ENCODE data around the gene ATP6V0B.

Gene ATP6V0B

DNA sequence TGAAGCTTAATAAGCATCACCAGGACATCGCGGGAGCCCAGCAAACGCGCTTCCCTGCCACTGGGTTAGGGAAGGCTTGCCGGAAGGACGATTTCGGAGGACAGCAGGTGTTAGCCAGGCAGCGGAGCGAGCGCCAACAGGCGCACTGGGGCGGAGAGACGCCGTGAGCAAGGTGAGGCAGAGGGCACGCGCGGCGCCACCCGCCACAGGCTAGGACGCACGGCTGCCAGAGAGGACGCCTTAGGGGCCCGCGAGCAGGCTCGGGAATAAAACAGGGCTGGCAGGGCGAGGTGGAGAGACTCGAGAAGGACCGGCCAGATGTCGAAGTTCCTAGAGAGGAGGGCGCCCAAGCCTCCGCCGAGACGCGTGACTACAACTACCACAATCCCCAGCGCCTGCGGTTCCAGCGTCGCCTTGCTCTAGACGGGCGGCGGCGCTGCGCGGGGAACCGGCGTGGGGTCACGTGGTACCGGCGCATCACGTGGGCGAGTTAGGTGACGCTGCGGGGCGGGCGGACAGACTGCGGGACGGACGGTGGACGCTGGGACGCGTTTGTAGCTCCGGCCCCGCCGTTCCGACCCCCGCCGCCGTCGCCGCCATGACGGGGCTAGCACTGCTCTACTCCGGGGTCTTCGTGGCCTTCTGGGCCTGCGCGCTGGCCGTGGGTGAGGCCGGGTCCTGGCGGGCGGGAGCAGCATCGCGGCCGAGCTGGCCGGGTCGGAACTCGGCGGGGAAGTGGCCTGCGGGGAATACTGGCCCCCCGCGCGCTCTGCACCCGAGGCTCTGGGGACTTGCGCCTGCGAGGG lies at the start of gene ATP6V0B:
Gene ATP6V0B (plus strand): TSS at position 518 of the 806 bp plus-strand sequence. CDS start 81 bp downstream, at position 599.
- peak; percentile 75 for DNase-seq (ENCODE audit: low read depth, low spot score)

DNA sequence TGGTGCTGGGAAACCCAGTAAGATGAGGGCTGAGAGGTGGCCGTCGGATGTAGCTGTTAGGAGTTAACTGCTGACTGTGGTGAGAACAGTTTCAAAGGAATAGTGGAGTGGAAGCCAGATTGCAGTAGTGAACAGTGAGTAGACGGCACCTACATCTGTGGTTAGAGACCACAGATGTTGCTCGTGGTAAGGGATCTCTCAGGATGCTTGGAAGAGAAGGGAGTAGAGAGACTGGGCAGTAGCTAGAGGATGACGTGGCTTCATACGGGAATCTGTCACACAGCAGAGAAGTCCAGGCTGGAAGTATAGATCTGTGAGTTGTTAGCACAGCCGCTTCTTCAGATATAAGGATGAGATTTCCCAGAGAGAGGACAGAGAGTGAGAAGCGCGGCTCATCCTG lies 48.9 kb upstream of the ATP6V0B start:
- DNase-seq (ENCODE audit: low read depth, low spot score) = no peak

DNA sequence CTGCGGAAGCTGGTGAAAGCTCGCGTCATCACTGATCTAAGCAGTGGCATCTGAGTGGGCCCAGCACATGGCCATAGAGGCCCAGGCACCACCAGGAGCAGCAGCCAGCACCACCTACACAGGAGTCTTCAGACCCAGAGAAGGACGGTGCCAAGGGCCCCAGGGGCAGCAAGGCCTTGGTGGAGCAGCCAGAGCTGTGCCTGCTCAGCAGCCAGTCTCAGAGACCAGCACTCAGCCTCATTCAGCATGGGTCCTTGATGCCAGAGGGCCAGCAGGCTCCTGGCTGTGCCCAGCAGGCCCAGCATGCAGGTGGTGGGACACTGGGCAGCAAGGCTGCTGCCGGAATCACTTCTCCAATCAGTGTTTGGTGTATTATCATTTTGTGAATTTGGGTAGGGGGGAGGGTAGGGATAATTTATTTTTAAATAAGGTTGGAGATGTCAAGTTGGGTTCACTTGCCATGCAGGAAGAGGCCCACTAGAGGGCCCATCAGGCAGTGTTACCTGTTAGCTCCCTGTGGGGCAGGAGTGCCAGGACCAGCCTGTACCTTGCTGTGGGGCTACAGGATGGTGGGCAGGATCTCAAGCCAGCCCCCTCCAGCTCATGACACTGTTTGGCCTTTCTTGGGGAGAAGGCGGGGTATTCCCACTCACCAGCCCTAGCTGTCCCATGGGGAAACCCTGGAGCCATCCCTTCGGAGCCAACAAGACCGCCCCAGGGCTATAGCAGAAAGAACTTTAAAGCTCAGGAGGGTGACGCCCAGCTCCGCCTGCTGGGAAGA lies 44.4 kb upstream of the ATP6V0B start:
- no peak for DNase-seq (ENCODE audit: low read depth, low spot score)

DNA sequence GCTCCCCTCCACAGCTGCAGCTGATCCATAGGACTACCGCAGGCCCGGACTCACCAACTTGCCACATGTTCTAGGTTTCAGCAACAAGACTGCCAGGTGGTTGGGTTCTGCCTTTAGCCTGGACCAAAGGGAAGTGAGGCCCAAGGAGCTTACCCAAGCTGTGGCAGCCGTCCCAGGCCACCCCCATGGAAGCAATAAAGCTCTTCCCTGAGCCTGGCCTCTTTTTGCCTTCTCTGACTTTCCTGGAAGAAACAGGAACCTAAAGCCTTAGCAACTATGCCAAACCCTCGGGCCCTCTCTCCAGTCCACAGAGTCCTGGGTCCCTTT lies 43.8 kb upstream of the ATP6V0B start:
- no peak for DNase-seq (ENCODE audit: low read depth, low spot score)

DNA sequence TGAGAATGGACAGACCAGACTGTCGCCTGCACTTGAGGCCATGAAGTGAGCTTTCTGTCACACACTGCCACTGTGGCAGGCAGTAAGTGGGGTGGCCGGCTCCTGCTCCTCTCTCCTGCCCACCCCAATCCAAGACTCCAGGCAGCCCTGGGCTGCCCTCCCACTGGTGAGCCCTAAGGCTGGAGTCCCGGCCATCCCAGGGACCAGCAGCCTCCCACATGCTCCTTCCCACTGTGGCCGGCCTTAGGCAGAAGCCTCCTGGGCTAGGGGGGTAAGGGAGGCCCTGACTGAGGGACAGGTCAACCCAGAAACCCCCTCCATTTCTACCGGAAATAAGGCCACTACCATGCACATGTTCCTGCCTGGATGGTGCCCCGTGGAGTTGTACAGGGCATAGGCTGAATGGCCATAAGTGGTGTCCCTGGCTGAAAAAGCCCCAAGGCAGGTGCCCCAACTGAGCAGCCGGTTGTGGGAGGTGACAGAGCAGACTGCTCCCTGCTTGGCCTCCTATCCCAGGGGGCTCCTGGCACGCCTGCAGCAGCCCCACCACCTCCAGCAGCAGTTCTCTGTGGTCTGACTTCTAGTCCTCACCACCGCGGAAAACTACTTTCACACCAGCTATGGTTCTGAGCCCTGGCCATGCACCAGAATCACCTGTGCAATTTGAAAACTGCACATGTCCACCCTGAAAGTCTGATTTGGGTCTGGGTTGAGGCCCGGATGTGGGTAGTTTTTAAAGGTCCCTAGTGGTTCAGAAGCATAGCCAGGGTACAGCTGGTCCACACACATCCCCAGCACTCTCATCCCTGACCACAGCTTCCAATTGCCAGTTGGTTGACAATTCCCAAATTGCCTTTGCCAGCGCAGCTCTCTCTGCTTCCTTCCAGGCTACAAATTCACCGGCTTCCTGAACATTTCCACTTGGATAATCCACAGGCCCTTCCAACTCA lies 42.8 kb upstream of the ATP6V0B start:
- no peak for DNase-seq (ENCODE audit: low read depth, low spot score)

DNA sequence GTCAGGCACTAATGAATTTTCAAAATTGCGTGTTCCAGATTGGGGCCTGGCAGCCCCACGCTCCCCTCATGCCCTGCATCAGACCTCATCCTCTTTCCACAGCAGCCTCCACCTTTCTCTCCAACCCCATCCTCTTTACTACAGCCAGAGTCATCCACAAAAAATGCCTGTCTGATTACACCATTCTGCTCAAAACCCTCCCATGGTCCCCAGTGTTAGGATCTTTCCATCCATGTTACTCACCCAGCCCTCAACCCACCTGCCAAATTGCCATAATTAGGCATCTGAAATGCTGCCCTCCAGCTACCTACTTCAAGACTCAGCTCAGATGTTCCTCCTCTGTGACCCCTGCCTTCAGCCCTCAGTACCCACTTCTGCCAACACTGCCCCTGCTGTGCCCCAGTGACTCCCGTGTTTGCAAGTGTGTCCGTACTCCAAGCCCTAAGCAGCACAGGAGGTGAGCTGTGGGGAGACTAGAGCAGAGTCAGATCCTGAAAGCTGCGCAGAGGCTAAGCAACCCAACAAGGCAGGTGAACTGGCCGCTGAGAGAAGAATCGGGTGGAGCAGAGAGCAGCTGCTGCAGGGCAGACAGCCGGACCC lies 41.9 kb upstream of the ATP6V0B start:
- no peak for DNase-seq (ENCODE audit: low read depth, low spot score)

DNA sequence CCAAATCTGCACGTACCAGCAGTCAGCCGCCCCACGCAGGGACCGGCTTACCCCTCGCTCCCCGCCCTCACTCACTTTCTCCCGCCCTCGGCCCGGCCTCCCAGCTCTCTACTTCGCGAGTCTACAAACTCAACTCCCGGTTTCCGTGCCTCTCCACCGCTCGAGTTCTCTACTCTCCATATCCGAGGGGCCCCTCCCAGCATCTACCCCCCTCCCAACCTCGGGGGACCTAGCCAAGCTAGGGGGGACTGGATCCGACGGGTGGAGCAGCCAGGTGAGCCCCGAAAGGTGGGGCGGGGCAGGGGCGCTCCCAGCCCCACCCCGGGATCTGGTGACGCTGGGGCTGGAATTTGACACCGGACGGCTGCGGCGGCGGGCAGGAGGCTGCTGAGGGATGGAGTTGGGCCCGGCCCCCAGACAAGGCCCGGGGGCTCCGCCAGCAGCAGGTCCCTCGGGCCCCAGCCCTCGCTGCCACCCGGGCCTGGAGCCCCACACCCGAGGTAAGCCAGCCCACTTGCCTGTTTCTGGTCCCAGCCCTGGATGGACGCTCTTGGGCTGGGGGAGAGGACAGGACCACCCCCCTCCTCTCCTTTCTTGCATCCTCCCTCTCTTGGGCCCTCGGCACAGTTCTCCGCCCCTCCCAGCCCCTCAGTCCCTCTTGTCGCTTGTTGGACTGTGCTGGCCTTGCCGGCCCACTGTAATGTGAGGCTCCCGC lies 41.2 kb upstream of the ATP6V0B start, which contains the start of gene ARTN:
Gene ARTN (plus strand): TSS at position 416 of the 715 bp plus-strand sequence. CDS start 1,856 bp downstream, outside the sequence.
- DNase-seq (ENCODE audit: low read depth, low spot score) = no peak

DNA sequence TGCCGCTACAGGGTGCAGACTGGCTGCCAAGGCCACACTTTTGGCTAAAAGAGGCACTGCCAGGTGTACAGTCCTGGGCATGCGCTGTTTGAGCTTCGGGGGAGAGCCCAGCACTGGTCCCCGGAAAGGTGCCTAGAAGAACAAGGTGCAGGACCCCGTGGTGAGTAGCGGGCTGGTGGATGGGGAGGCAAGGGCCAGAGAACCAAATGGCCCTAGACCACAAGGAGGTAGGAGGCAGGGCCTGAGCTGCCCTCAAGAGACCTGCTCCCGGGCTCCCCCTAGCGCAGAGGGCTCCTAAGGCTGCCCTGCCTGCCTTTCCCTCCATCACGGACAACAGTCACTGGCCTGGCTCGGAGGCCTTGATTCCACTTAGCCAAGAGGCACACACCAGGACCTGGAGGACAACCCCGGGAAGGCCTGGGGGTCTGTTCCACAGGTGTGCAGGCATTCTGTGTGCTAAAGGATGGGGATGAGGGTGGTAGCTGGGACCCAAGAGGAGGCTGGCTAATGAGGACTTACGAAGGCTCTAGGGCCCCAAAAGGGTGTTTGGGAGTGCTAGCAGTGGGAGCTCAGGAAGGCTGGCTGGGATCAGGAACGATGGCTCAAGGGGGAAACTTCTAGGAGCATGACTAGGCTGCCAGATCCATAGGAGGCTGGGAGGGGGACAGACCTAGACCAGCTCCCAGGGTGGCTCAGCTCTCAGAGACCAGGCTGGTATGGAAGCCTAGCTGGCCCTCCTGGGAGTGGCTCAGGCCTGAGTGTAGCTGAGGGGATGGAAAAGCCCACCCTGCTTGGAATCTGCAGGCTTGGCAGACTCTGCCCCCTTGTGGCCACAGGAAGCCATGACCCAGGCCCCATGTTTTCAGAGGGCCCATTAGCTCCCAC lies 40.4 kb upstream of the ATP6V0B start:
- no peak for DNase-seq (ENCODE audit: low read depth, low spot score)

DNA sequence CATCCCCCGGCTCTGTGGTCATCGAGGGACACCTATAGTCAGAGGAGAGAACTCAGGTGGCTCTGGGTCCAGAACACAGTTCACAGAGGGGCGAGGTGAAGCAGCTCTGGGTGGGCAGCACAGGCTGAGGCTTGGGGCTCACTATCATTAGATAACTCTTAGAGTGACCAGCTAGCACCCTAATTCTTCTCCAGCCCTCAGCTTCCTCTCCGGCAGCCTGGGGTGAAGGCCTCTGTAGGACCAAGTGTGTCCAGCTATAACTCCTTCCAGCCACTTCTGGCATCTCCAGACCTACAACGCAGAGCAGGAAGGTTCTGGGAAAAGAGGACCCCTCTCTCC lies 39.8 kb upstream of the ATP6V0B start:
- no peak for DNase-seq (ENCODE audit: low read depth, low spot score)

DNA sequence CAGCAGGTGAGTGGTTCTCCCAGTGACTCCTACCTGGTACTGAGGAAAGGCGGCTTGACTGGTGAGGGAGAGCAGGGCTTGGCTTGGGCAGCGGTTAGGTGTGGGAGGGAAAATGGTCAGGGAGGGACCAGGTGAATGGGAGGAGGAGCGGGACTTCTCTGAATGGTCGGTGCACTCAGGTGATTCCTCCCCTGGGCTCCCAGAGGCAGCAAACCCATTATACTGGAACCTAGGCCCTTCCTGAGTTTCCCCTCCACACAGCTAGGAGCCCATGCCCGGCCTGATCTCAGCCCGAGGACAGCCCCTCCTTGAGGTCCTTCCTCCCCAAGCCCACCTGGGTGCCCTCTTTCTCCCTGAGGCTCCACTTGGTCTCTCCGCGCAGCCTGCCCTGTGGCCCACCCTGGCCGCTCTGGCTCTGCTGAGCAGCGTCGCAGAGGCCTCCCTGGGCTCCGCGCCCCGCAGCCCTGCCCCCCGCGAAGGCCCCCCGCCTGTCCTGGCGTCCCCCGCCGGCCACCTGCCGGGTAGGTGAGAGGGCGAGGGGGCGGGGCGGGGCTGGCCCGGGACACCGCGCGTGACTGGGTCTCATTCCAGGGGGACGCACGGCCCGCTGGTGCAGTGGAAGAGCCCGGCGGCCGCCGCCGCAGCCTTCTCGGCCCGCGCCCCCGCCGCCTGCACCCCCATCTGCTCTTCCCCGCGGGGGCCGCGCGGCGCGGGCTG lies 38.9 kb upstream of the ATP6V0B start:
- DNase-seq (ENCODE audit: low read depth, low spot score) = no peak

DNA sequence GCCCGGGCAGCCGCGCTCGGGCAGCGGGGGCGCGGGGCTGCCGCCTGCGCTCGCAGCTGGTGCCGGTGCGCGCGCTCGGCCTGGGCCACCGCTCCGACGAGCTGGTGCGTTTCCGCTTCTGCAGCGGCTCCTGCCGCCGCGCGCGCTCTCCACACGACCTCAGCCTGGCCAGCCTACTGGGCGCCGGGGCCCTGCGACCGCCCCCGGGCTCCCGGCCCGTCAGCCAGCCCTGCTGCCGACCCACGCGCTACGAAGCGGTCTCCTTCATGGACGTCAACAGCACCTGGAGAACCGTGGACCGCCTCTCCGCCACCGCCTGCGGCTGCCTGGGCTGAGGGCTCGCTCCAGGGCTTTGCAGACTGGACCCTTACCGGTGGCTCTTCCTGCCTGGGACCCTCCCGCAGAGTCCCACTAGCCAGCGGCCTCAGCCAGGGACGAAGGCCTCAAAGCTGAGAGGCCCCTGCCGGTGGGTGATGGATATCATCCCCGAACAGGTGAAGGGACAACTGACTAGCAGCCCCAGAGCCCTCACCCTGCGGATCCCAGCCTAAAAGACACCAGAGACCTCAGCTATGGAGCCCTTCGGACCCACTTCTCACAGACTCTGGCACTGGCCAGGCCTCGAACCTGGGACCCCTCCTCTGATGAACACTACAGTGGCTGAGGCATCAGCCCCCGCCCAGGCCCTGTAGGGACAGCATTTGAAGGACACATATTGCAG lies 38.2 kb upstream of the ATP6V0B start:
- no peak for DNase-seq (ENCODE audit: low read depth, low spot score)

DNA sequence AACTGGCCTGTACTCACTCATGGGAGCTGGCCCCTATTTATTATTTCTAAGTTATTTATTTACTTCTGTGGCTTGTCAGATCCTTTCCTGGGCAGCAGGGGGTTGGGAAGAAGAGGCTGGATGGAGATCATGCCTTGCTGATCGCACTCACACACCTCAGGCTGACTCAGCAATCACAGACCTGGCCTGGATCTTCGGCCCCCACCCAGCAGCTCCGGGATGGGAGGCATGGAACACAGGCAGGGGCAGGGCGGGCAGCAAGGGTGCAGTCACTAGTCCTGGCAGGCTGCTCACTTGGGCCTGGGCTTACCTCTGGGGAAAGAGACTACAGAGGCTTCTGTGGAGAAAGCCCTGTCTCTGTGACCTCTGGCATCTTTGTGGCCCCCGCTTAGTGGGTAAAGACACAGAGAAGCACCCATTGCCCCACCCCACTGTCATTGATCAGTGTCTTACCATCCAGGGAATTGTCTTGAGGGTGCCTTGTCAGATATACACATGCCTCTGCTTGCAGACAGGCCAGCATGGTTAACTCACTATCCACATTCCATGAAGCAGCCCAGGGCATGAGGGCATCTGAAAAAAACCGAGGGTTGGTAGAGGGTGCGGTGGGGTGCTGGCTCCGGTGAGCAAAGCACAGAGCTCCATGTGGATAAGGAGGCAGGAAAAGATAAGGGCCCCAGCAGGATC lies 37.4 kb upstream of the ATP6V0B start:
- DNase-seq (ENCODE audit: low read depth, low spot score) = no peak

DNA sequence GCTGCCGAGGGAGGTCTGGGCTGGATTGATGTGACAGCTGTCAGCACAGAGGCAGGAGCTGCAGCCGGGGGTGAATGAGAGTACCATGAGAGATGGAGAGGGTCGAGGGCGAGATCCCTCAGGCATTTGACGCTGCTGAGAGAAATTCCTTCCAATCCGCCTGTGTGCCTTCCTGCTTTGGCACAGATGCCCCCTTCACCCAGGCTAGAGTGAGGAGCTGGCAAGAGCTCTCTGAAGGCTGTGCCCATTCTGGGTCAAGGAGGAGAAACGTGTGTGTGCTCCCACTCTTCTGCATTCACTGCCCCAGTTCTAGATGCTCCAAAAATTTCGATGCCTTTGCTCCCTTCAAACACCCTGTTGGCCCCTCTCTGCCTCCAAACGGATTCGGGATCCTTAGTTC lies 36.4 kb upstream of the ATP6V0B start:
- no peak for DNase-seq (ENCODE audit: low read depth, low spot score)

DNA sequence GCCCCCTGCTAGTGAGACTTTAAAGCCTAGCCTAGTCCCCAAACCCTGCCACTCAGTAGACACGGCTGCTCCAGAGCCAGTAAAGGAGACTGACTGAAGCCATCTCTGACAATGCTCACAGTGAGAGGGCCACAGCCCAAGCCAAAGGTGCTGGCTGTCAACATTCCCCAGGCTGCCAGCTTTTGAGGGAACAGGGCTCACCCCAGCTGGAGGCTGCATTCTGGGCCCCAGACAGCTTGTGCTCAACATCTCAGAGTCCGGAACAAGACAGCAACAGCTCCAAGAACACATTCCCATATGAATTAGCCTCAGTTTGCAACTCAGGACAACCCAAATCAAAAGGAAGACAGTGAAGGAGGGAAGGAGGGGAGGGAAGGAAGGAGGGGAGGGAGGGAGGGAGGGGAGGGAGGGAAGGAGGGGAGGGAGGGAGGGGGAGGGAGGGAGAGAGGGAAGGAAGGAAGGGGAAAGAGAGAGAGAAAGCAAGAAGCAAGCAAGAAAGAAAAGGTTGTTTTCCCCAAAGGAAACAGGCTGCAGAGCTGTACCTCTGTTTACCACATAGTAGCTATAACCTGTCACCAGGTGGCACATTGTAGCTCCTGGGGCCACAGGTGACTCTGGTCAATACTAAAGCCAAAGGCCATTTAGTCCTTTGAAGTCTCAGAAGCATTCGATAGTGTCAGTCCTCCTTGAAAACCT lies 35.7 kb upstream of the ATP6V0B start:
- no peak for DNase-seq (ENCODE audit: low read depth, low spot score)

DNA sequence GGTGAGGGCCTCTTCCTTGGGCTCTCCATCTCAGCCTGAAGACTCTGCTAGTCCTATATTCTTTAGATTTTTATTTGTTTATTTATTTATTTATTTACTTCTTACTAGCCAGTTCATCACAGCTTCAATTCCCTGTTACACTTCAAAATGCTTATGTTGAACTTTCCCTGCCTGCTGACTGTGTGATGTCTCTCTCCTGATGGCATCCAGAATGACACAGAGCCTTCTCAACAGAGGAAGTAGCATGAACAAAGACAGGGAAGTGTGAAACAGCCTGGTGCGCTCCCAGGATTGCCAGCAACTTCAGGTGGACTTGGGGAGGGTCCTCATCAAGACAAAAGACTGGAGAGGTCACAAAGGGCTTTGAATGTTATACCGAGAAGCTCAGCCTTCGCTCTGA lies 32.3 kb upstream of the ATP6V0B start:
- DNase-seq (ENCODE audit: low read depth, low spot score) = no peak

DNA sequence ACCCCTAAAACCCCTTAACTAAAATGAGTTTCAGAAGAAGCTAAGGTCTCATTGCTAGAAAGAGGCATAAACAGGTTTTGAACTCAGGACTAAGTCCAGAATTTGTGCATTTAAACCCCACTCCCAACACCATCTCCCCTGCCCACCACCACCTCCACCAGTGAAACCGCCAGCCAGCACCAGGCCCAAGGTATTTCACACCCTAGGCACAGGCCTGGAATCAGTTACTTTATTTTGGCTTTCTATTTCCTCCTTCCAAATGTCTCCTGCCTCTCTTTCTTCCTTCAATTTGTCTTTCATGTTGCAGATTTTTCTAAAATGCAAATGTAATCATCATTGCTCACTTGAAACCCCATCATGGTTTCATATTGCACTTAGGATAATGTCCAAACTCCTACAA lies 29.9 kb upstream of the ATP6V0B start:
- DNase-seq (ENCODE audit: low read depth, low spot score) = no peak

DNA sequence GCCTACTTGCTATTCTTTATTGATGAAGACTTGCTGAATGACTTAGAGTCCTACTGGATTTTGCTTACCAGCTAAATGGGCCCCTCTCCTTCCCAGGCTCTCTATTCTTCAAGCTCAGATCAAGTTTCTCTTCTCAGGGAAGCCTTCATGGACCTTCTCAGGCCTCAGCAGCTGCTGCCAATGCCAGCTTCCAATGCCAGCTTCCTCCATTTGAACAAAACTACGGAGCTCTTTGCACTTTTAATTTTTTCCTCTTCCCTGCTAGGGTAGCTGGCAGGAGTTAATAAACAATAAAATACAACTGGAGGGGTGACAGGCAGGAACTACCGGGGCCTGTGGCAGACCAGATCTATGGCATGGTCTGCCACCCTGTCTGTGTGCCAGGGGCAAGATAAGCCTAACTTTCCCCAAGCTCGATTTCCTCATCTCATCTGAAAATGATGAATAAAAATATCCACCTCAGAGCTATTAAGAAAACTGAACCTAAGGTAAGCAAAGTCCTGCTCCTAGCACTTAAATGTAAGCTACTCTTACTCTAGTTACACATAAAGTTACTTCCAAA lies 29.0 kb upstream of the ATP6V0B start:
- no peak for DNase-seq (ENCODE audit: low read depth, low spot score)
